Osteocyte (in vitro differentiated cells): ENCODE data around the gene M1AP. TPM values are rescaled to one million over a fixed set of nuclear protein-coding genes. Genes with fewer than 3 reads are reported as not detected.

Source experiments
- DNase-seq: peaks from one replicate; pipeline ENCODE4 v3.0.0; 2021; ENCODE audit warnings: mixed read lengths; ENCODE audit not compliant: unreplicated experiment; ENCODE audit errors: extremely low spot score
- H3K27ac Mint-ChIP-seq: one replicate; pipeline ENCODE4 v1.8.0; 2021; ENCODE audit warnings: mild to moderate bottlenecking, mixed read lengths; ENCODE audit not compliant: unreplicated experiment
- H3K27me3 Mint-ChIP-seq: one replicate; pipeline ENCODE4 v1.8.0; 2021; ENCODE audit warnings: mixed read lengths; ENCODE audit not compliant: unreplicated experiment
- H3K36me3 Mint-ChIP-seq: one replicate; pipeline ENCODE4 v1.8.0; 2021; ENCODE audit warnings: mixed read lengths; ENCODE audit not compliant: unreplicated experiment
- H3K4me1 Mint-ChIP-seq: one replicate; pipeline ENCODE4 v1.8.0; 2021; ENCODE audit warnings: mixed read lengths; ENCODE audit not compliant: unreplicated experiment
- H3K4me3 Mint-ChIP-seq: one replicate; pipeline ENCODE4 v1.8.0; 2021; ENCODE audit warnings: mild to moderate bottlenecking, moderate library complexity, mixed read lengths; ENCODE audit not compliant: unreplicated experiment
- H3K9me3 Mint-ChIP-seq: one replicate; pipeline ENCODE4 v1.8.0; 2021; ENCODE audit warnings: mixed read lengths; ENCODE audit not compliant: unreplicated experiment
- total RNA-seq: library from RNA; stranded (reverse); gene quantifications from 2 replicates; pipeline ENCODE4 v1.2.1, GENCODE V29; 2021
- TF ChIP-seq, protein P1 (sequence below): fragments of 200-600 bp; sonication (generic); IDR thresholded peaks from 2 replicates; pipeline ENCODE4 v1.5.0; 2021; ENCODE audit warnings: antibody characterized with exemption, mild to moderate bottlenecking, moderate library complexity

The M1AP gene
- total RNA-seq, 1 donor from 2014 or later, result not detected

DNA sequence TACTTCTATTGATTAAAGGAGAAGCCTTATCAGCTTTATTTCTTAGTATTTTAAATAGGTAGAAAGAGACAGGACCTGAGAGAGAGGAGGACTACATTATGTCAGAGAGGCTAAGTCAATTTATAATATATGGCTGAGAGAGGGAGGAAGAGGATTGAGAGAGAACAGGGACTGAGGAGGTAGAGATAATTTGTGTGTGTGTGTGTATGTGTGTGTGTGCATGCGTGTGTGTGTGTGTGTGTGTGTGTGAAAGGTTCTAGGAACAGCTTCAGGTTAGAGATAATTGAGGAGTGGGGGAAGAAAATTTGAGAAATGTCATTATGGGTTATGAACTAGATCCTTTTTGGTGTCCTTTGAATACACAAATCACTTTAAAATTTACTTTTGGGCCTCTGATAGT is 78.4 kb downstream of the M1AP start:
- TF ChIP-seq, protein P1, sequence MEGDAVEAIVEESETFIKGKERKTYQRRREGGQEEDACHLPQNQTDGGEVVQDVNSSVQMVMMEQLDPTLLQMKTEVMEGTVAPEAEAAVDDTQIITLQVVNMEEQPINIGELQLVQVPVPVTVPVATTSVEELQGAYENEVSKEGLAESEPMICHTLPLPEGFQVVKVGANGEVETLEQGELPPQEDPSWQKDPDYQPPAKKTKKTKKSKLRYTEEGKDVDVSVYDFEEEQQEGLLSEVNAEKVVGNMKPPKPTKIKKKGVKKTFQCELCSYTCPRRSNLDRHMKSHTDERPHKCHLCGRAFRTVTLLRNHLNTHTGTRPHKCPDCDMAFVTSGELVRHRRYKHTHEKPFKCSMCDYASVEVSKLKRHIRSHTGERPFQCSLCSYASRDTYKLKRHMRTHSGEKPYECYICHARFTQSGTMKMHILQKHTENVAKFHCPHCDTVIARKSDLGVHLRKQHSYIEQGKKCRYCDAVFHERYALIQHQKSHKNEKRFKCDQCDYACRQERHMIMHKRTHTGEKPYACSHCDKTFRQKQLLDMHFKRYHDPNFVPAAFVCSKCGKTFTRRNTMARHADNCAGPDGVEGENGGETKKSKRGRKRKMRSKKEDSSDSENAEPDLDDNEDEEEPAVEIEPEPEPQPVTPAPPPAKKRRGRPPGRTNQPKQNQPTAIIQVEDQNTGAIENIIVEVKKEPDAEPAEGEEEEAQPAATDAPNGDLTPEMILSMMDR, result no peak
- peaks cover 3% of the 10 kb centered on the region for H3K9me3 Mint-ChIP-seq
- no peak for DNase-seq
- no peak overlapping the region for H3K27ac Mint-ChIP-seq
- H3K27me3 Mint-ChIP-seq, result no peaks in the 10 kb centered on the region
- H3K36me3 Mint-ChIP-seq, result no peaks in the 10 kb centered on the region
- peaks cover 46% of the 10 kb centered on the region for H3K4me1 Mint-ChIP-seq
- no peak overlapping the region for H3K4me3 Mint-ChIP-seq

- Mint-ChIP-seq H3K27me3 (no peaks in the 10 kb centered on the region), H3K9me3 (no peaks in the 10 kb centered on the region), H3K27ac (peak overlapping the region; percentile 64), H3K4me3 (no peak overlapping the region), H3K4me1 (peaks cover 43% of the 10 kb centered on the region), H3K36me3 (no peaks in the 10 kb centered on the region)
- no peak for DNase-seq
- TF ChIP-seq, protein P1, result no peak
These were observed 80.2 kb downstream of the M1AP start for GRCh38 chr2:74567881-74568280.

GRCh38 chr2:74566754-74567085 is 81.4 kb downstream of the M1AP start:
- no peak overlapping the region for H3K4me3 Mint-ChIP-seq
- H3K27ac Mint-ChIP-seq, result peak overlapping the region; percentile 64
- H3K4me1 Mint-ChIP-seq, result peaks cover 45% of the 10 kb centered on the region
- no peaks in the 10 kb centered on the region for H3K36me3 Mint-ChIP-seq
- TF ChIP-seq, protein P1, result no peak
- H3K9me3 Mint-ChIP-seq, result no peaks in the 10 kb centered on the region
- H3K27me3 Mint-ChIP-seq, result no peaks in the 10 kb centered on the region
- DNase-seq, result no peak

DNA sequence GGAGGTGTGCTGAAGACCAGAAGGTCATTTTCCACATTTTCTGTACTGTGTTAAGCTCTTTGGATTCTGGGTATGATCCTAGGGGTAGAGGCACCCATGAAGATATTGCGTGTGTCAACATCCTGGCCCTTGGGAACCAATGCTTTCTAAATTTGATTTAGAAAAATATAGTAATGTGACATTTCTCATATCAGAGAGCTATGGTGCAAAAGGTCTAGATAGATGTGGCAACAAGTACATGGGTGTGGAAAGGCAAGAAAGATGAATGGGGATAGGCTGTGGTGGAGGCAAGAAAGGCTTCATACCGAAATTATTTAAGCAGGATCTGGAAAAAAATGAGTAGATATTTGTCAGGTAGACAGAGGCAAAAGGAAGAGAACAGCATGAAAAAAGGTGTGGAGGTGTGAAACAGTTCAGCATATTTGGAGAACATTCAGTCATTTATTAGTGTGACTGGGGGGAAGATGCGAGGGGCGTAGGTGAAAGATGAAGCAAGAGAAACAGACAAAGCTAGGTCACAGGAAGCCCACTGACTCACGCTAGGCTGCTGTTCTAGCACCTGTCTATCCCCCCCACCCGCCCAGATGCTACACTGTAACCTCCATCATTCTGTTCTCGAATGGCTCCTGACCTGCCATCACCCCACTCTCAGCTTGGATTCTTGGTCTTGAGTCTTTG is 81.9 kb downstream of the M1AP start:
- TF ChIP-seq, protein P1, result no peak
- H3K36me3 Mint-ChIP-seq, result no peaks in the 10 kb centered on the region
- DNase-seq, result no peak
- peaks cover 45% of the 10 kb centered on the region for H3K4me1 Mint-ChIP-seq
- H3K9me3 Mint-ChIP-seq, result no peaks in the 10 kb centered on the region
- H3K4me3 Mint-ChIP-seq, result no peak overlapping the region
- no peaks in the 10 kb centered on the region for H3K27me3 Mint-ChIP-seq
- peak overlapping the region; percentile 64 for H3K27ac Mint-ChIP-seq

- Mint-ChIP-seq H3K27me3 (no peaks in the 10 kb centered on the region), H3K27ac (peak overlapping the region; percentile 40), H3K4me1 (peaks cover 45% of the 10 kb centered on the region), H3K4me3 (no peak overlapping the region), H3K9me3 (no peaks in the 10 kb centered on the region), H3K36me3 (no peaks in the 10 kb centered on the region)
- TF ChIP-seq, protein P1, result no peak
- DNase-seq, result no peak
These were observed 83.9 kb downstream of the M1AP start for GRCh38 chr2:74564222-74564621.
